ENCODE results near the gene SGMS2. TPM values are rescaled to one million over a fixed set of nuclear protein-coding genes. Genes with fewer than 3 reads are reported as not detected.
A peak's percentile ranks its signal among the peaks of the same experiment; 100 is the strongest.

Gene SGMS2
- total and polyA plus RNA-seq, 2 donors (not counting 1 experiment from before 2014, with no cell fraction given): 0.12 TPM; not detected in 1

GRCh38 chr4:107793996-107794395 is 30.7 kb upstream of the SGMS2 start:
- ChIA-PET POLR2A (no interaction called here), CTCF (no interaction called here)
- Histone ChIP-seq H3K27me3 (replicated peaks in 1 of 4; ENCODE audit: control extremely low read depth in 1 of 4, control insufficient read depth in 3 of 4, insufficient read depth in 4 of 4, low read length in 3 of 4) (peaks cover 0 to 5% (median 0%) of the 10 kb centered on the region in 4 experiments), H3K9me3 (ENCODE audit: control extremely low read depth in 1 of 3, control insufficient read depth in 2 of 3, insufficient read depth in 1 of 3, low read length in 2 of 3) (peaks cover 0 to under 1% (median 0%) of the 10 kb centered on the region in 3 donors), H3K36me3 (replicated peaks in 1 of 2; ENCODE audit: control extremely low read depth in 1 of 2, control insufficient read depth in 1 of 2, extremely low read depth in 1 of 2, insufficient read depth in 2 of 2, low read length in 1 of 2) (no peaks in the 10 kb centered on the region), H4K20me1 (ENCODE audit: control insufficient read depth, insufficient read depth, low read length, poor library complexity, severe bottlenecking) (no peaks in the 10 kb centered on the region), H2AFZ (ENCODE audit: insufficient read depth, low read depth, low read length, poor library complexity, severe bottlenecking) (no peak overlapping the region), H3K79me2 (ENCODE audit: control insufficient read depth, insufficient read depth, low read length) (no peaks in the 10 kb centered on the region), H3K9ac (ENCODE audit: low read length) (no peak overlapping the region), H3K4me2 (replicated peaks; ENCODE audit: low read depth, low read length, poor library complexity, severe bottlenecking) (no peak overlapping the region), H3K4me3 (ENCODE audit: control extremely low read depth in 1 of 5, extremely low read depth in 1 of 5, insufficient read depth in 1 of 5, low read depth in 2 of 5, low read length in 4 of 5) (no peak overlapping the region), H3K4me1 (ENCODE audit: control insufficient read depth in 2 of 2, insufficient read depth in 2 of 2, low read length in 2 of 2) (no peaks in the 10 kb centered on the region), H3K27ac (ENCODE audit: low read length in 2 of 2) (no peak overlapping the region)
- 100% methylated on average over 1 of the region's 2 CpGs for WGBS (ENCODE audit: insufficient coverage)
- DNase-seq (no peak), ATAC-seq (ENCODE audit: low read depth) (no peak)
- Mint-ChIP-seq H3K9me3 (ENCODE audit: insufficient read depth) (no peaks in the 10 kb centered on the region), H3K4me1 (no peaks in the 10 kb centered on the region), H3K27me3 (peaks cover 13% of the 10 kb centered on the region), H3K27ac (no peak overlapping the region), H3K4me3 (no peak overlapping the region)
- intact Hi-C loops (cut with micrococcal nuclease): no loop called here
- TF ChIP-seq EZH2 (IDR thresholded peaks at IDR 0.05; ENCODE audit: borderline replicate concordance, insufficient read depth, low read depth, low read length, poor library complexity, severe bottlenecking): no peak
- TF ChIP-seq CTCF (IDR thresholded peaks at IDR 0.05): no peak

DNA sequence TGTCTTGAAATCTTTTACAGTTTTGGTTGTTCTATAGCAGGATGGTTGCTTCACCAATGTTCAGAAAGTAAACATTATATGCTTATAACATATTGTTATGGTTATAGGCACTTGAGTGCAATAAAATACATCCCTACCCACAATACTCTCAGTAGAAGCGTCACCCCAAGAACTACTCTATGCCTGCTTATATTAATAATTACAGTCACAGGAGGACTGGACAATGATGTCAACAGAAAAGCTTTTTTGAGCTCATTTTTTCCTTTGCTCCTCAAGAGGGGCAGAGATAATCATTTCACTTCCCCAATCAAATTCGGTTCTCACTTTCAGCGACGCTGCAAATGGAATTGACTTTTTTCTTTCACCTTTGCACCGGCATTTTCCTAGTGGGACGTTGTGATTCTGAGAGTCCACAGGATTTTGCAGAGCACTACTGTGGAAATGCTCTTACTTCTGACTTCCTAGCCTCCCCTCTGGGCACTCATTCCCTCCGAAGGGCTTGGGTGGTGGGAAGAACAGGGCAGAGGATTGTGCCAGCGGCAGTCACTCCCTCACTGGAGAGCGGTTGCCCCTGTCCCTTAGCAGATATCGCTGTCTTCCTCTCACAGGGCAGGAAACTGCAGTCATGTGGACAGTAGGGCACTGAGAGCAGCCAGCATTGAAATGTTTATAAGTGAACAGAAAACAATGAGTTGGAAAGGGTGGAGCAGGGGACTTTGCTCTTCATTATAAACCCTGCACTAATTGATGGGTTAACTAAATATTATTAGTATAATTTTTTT is 24.9 kb upstream of the SGMS2 start:
- H3K9me3 Mint-ChIP-seq (ENCODE audit: insufficient read depth): no peaks in the 10 kb centered on the region
- ChIA-PET POLR2A (no interaction called here), CTCF (no interaction called here)
- Histone ChIP-seq H3K9me3 (ENCODE audit: control extremely low read depth in 1 of 3, control insufficient read depth in 2 of 3, insufficient read depth in 1 of 3, low read length in 2 of 3) (peaks cover 0 to 2% (median 0%) of the 10 kb centered on the region in 3 donors), H2AFZ (ENCODE audit: insufficient read depth, low read depth, low read length, poor library complexity, severe bottlenecking) (peak overlapping the region; percentile 32), H3K9ac (ENCODE audit: low read length) (no peak overlapping the region), H3K36me3 (replicated peaks in 1 of 2; ENCODE audit: control extremely low read depth in 1 of 2, control insufficient read depth in 1 of 2, extremely low read depth in 1 of 2, insufficient read depth in 2 of 2, low read length in 1 of 2) (no peaks in the 10 kb centered on the region), H3K4me3 (ENCODE audit: control extremely low read depth in 1 of 5, extremely low read depth in 1 of 5, insufficient read depth in 1 of 5, low read depth in 2 of 5, low read length in 4 of 5) (no peak overlapping the region), H3K4me2 (replicated peaks; ENCODE audit: low read depth, low read length, poor library complexity, severe bottlenecking) (no peak overlapping the region), H3K27me3 (replicated peaks in 1 of 4; ENCODE audit: control extremely low read depth in 1 of 4, control insufficient read depth in 3 of 4, insufficient read depth in 4 of 4, low read length in 3 of 4) (peaks cover 0 to 5% (median 0%) of the 10 kb centered on the region in 4 experiments), H3K27ac (ENCODE audit: low read length in 2 of 2) (no peak overlapping the region), H3K79me2 (ENCODE audit: control insufficient read depth, insufficient read depth, low read length) (no peaks in the 10 kb centered on the region), H4K20me1 (ENCODE audit: control insufficient read depth, insufficient read depth, low read length, poor library complexity, severe bottlenecking) (no peaks in the 10 kb centered on the region), H3K4me1 (ENCODE audit: control insufficient read depth in 2 of 2, insufficient read depth in 2 of 2, low read length in 2 of 2) (no peaks in the 10 kb centered on the region)
- WGBS (ENCODE audit: insufficient coverage): 14% methylated on average over 4 of the region's 10 CpGs
- intact Hi-C loops (cut with micrococcal nuclease): no loop called here
- no peaks in the 10 kb centered on the region for H3K4me1 Mint-ChIP-seq
- DNase-seq (no peak), ATAC-seq (ENCODE audit: low read depth) (no peak)
- H3K27me3 Mint-ChIP-seq: peaks cover 39% of the 10 kb centered on the region
- TF ChIP-seq EZH2 (IDR thresholded peaks at IDR 0.05; ENCODE audit: borderline replicate concordance, insufficient read depth, low read depth, low read length, poor library complexity, severe bottlenecking) (no peak), CTCF (IDR thresholded peaks at IDR 0.05) (no peak)
- H3K27ac Mint-ChIP-seq: no peak overlapping the region
- H3K4me3 Mint-ChIP-seq: no peak overlapping the region

Measured in B cell (primary cell).